HepG2 (cell line): Measurements from ENCODE around the gene UBAC2. TPM values are rescaled to one million over a fixed set of nuclear protein-coding genes. Genes with fewer than 3 reads are reported as not detected.

Experiments used
- ATAC-seq: fragments of 200-7000 bp; cut with Tn5 transposase; 3 replicates; pipeline ENCODE4 v1.9.1; 2020; ENCODE audit warnings: mild to moderate bottlenecking, moderate library complexity
- BruUV-seq: library from RNA; stranded (reverse); fragments of 400-500 nt; replicated peaks from 2 replicates; lab custom pipeline; 2021; lab: Mats Ljungman, UMichigan
- CTCF ChIA-PET: fragments of 300-600 bp; formaldehyde crosslinking; extraction: SDS; loops from one replicate; lab custom pipeline; 2021; ENCODE audit warnings: low total read pairs, inconsistent platforms, low intra/inter-chr PET ratio; lab: Yijun Ruan, JAX
- POLR2A ChIA-PET: fragments of 350-600 bp; sonication (Branson Sonifier 250); formaldehyde crosslinking; loops from one replicate; lab custom pipeline; 2020; ENCODE audit warnings: antibody characterized with exemption, inconsistent platforms; lab: Yijun Ruan, JAX
- DNase-seq: peaks from one replicate; pipeline ENCODE4 v3.0.0-alpha.2; 2015; ENCODE audit warnings: low spot score
- FAIRE-seq: peaks from 3 replicates; lab custom pipeline; 2011; peaks lifted over from hg19 to GRCh38; lab: Jason Lieb, UNC
- H2AFZ ChIP-seq: one replicate; pipeline ENCODE4 v1.6.1; 2011; ENCODE audit warnings: low read length, inconsistent platforms
- H3K27ac ChIP-seq: fragments of 300-600 bp; 3 replicates; pipeline ENCODE4 v1.8.0; 2011; ENCODE audit warnings: mixed run types, mild to moderate bottlenecking, mixed read lengths, low read length, inconsistent platforms; ENCODE audit not compliant: insufficient read depth; ENCODE audit errors: extremely low read length
- H3K27me3 ChIP-seq, 2 experiments: fragments of 200-600 bp in 1 of 2; 2 replicates in 1 of 2; 3 replicates in 1 of 2; pipeline versions ENCODE4 v1.6.0 to v1.8.0; 2011; ENCODE audit warnings: low read length in 2 of 2, mild to moderate bottlenecking in 2 of 2, moderate library complexity in 2 of 2, inconsistent platforms in 1 of 2; ENCODE audit not compliant: insufficient read depth in 2 of 2, control insufficient read depth in 1 of 2
- H3K36me3 ChIP-seq, 2 experiments: fragments of 200-600 bp in 1 of 2; replicated peaks in 1 of 2; 2 replicates in 1 of 2; 3 replicates in 1 of 2; pipeline versions ENCODE4 v1.5.1 to v1.8.0; 2011; ENCODE audit warnings: low read length in 2 of 2, inconsistent platforms in 1 of 2; ENCODE audit not compliant: insufficient read depth in 2 of 2, control insufficient read depth in 1 of 2
- H3K4me1 ChIP-seq: 2 replicates; pipeline ENCODE4 v1.5.1; 2012; ENCODE audit warnings: low read length, inconsistent platforms; ENCODE audit not compliant: insufficient read depth
- H3K4me2 ChIP-seq: 2 replicates; pipeline ENCODE4 v1.6.0; 2011; ENCODE audit warnings: low read depth, low read length, inconsistent platforms
- H3K4me3 ChIP-seq, 3 experiments: fragments of 200-600 bp in 1 of 3; sonication (generic), shearing (Covaris generic) in 1 of 3; replicated peaks in 1 of 3; 2 replicates each; pipeline ENCODE4 v1.5.1; 2011 to 2016; ENCODE audit warnings: low read length in 3 of 3, inconsistent platforms in 2 of 3, low read depth in 2 of 3, mild to moderate bottlenecking in 2 of 3, control low read depth in 1 of 3, mixed read lengths in 1 of 3; ENCODE audit not compliant: insufficient read depth in 1 of 3
- H3K79me2 ChIP-seq: one replicate; pipeline ENCODE4 v1.6.1; 2011; ENCODE audit warnings: low read length, inconsistent platforms; ENCODE audit not compliant: insufficient read depth
- H3K9ac ChIP-seq: 2 replicates; pipeline ENCODE4 v1.6.0; 2011; ENCODE audit warnings: mild to moderate bottlenecking, low read depth, low read length, inconsistent platforms; ENCODE audit not compliant: insufficient read depth
- H3K9me3 ChIP-seq: 2 replicates; pipeline ENCODE4 v1.5.1; 2012; ENCODE audit warnings: mild to moderate bottlenecking, low read length
- H4K20me1 ChIP-seq: 2 replicates; pipeline ENCODE4 v1.6.0; 2011; ENCODE audit warnings: inconsistent platforms, mild to moderate bottlenecking, low read length, moderate library complexity; ENCODE audit not compliant: insufficient read depth
- MTA3 ChIP-seq: sonication (generic); formaldehyde crosslinking; IDR thresholded peaks from 2 replicates; pipeline ENCODE4 v1.4.0; 2020; ENCODE audit warnings: missing genetic modification reagents
- NCOA2 ChIP-seq: sonication (generic); formaldehyde crosslinking; IDR thresholded peaks from 2 replicates; pipeline ENCODE4 v1.8.0; 2022; ENCODE audit warnings: inconsistent platforms
- NFKB2 ChIP-seq: sonication (generic); formaldehyde crosslinking; IDR thresholded peaks from 2 replicates; pipeline ENCODE4 v1.4.0; 2020; ENCODE audit warnings: missing genetic modification reagents, borderline replicate concordance
- PITX1 ChIP-seq: sonication (generic); formaldehyde crosslinking; IDR thresholded peaks from 2 replicates; pipeline ENCODE4 v1.5.1; 2020; ENCODE audit warnings: mild to moderate bottlenecking, missing genetic modification reagents
- REXO4 ChIP-seq: sonication (generic); formaldehyde crosslinking; IDR thresholded peaks from 2 replicates; pipeline ENCODE4 v1.8.0; 2022; ENCODE audit warnings: missing genetic modification reagents, mild to moderate bottlenecking, borderline replicate concordance
- RFXANK ChIP-seq: IDR thresholded peaks from 2 replicates; pipeline ENCODE4 v1.6.1; 2016
- THAP11 ChIP-seq: IDR thresholded peaks from 2 replicates; pipeline ENCODE4 v1.6.1; 2016; ENCODE audit warnings: missing biosample characterization, missing genetic modification reagents
- ZNF549 ChIP-seq: sonication (generic); formaldehyde crosslinking; IDR thresholded peaks from 2 replicates; pipeline ENCODE4 v1.5.0; 2020; ENCODE audit warnings: missing genetic modification reagents
- ZNF569 ChIP-seq: sonication (generic); formaldehyde crosslinking; IDR thresholded peaks from 2 replicates; pipeline ENCODE4 v1.5.0; 2020; ENCODE audit warnings: mild to moderate bottlenecking, missing genetic modification reagents, moderate library complexity, borderline replicate concordance
- ZNF766 ChIP-seq: sonication (generic); formaldehyde crosslinking; IDR thresholded peaks from 2 replicates; pipeline ENCODE4 v1.5.0; 2020; ENCODE audit warnings: missing genetic modification reagents, borderline replicate concordance
- WGBS: methylation state at CpG from one replicate; pipeline ENCODE4 v1.1.6; 2017; ENCODE audit warnings: low lambda C conversion rate; 5-methylcytosine and 5-hydroxymethylcytosine counted together
- in situ Hi-C: cut with HindIII; loops from 2 replicates; pipeline ENCODE4 v1.10.0; 2017; ENCODE audit warnings: low pct_unique_long_range_greater_than_20kb; ENCODE audit not compliant: extremely low pct_ligation_motif_present
- intact Hi-C: fragments of 100-400 bp; cut with micrococcal nuclease; formaldehyde crosslinking; loops from one replicate; pipeline ENCODE4 v1.10.0; 2022; ENCODE audit not compliant: unreplicated experiment
- polyA plus RNA-seq, 8 experiments: library from polyadenylated mRNA; depleted of rRNA in 3 of 8; stranded (reverse) in 7 of 8; unstranded in 1 of 8; fragments of >200 nt; fragmentation: Illumina TruSeq in 4 of 8; extraction: Trizol in 4 of 8; gene quantifications; 2 replicates each; pipeline versions ENCODE4 v1.2.1 to v1.2.3, GENCODE V29; 2011 to 2016; ENCODE audit warnings: low read depth in 4 of 8, missing spikeins in 1 of 8, mixed read lengths in 1 of 8; ENCODE audit not compliant: insufficient read depth in 1 of 8
- total RNA-seq, 5 experiments: library from RNA; depleted of rRNA; stranded (reverse); fragments of >200 nt; fragmentation: Illumina TruSeq; extraction: Trizol; gene quantifications; 2 replicates each; pipeline ENCODE4 v1.2.3, GENCODE V29; 2016; ENCODE audit warnings: low read depth in 1 of 5
- TF ChIP-seq, protein P1 (sequence below): sonication (generic); formaldehyde crosslinking; IDR thresholded peaks from 2 replicates; pipeline ENCODE4 v1.9.0; 2021; ENCODE audit warnings: missing genetic modification reagents, borderline replicate concordance
- TF ChIP-seq, protein P2 (sequence below): sonication (generic); formaldehyde crosslinking; IDR thresholded peaks from 2 replicates; pipeline ENCODE4 v1.9.0; 2022; ENCODE audit warnings: missing genetic modification reagents, mild to moderate bottlenecking, borderline replicate concordance
- TF ChIP-seq, protein P3 (sequence below), 2 experiments: fragments of 450-650 bp in 1 of 2; sonication (generic) in 1 of 2; formaldehyde crosslinking; IDR thresholded peaks; 2 replicates each; pipeline versions ENCODE4 v1.5.0 to v1.8.0; 2020 to 2022; ENCODE audit warnings: mild to moderate bottlenecking in 1 of 2, missing genetic modification reagents in 1 of 2
- TF ChIP-seq, protein P4 (sequence below): sonication (generic); formaldehyde crosslinking; IDR thresholded peaks from 2 replicates; pipeline ENCODE4 v1.5.0; 2020; ENCODE audit warnings: missing genetic modification reagents, mild to moderate bottlenecking, borderline replicate concordance
- TF ChIP-seq, protein P5 (sequence below): sonication (generic); formaldehyde crosslinking; IDR thresholded peaks from 2 replicates; pipeline ENCODE4 v1.5.0; 2020; ENCODE audit warnings: mild to moderate bottlenecking, missing genetic modification reagents, moderate library complexity

The UBAC2 gene
- total and polyA plus RNA-seq, 2 of the 13 experiments (the other 11 are each of a cell fraction or from before 2014, with no cell fraction given) = 61.3 to 80.8 TPM

DNA sequence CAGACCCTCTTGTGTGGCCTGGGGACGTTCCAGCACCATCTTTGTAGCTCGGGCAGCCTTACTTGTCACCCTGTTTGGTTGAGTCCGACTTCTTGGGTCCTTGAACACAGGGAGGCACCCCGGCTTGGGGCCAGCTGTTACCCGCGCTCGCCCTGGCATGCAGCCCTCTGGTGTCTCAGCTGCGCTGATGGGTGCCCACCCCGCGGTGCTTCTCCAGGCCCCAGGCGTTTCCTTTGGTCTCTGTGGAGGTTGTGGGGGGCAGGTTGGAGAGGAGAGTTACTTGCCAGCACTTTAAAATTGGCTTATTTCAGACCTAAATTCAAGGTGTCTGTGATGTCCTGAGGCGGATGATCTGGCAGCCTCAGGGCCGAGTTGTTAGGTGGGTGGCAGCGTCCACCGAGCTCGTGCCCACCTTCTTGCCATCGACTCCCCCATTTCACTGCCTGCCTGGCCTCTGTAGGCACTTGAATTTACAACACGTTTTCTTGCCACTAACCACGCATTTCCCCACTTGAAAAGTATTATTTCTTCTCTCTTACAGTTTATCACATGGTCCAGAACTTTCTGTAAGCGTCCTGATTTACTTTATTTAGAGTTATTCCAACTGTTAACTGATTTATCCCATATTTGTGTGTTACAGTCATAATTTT, 16.9 kb downstream of the UBAC2 start:
- no peak overlapping the region for H3K4me3 ChIP-seq
- in situ Hi-C loops (no loop called here), intact Hi-C loops (no loop called here)
- H3K27me3 ChIP-seq = no peaks in the 10 kb centered on the region
- H3K79me2 ChIP-seq = peaks cover 81% of the 10 kb centered on the region
- FAIRE-seq = no peak
- no peak overlapping the region for H3K4me2 ChIP-seq
- no peaks in the 10 kb centered on the region for H3K9me3 ChIP-seq
- 91% methylated on average over 15 of the region's 20 CpGs for WGBS
- BruUV-seq = no TSS peak
- ChIA-PET CTCF (no interaction called here), POLR2A (interaction anchor here (1.1 kb wide), 1 partner anchor 16 kb away, joined by 4 read pairs; no protein-coding TSS in a partner anchor)
- DNase-seq = no peak
- H3K4me1 ChIP-seq = no peaks in the 10 kb centered on the region
- ATAC-seq = no peak
- peaks cover 0 to 15% of the 10 kb centered on the region in 2 experiments; a peak in 3 of 5 replicates for H3K36me3 ChIP-seq
- peaks cover 3% of the 10 kb centered on the region for H4K20me1 ChIP-seq
- no peak overlapping the region for H3K9ac ChIP-seq
- no peak overlapping the region for H2AFZ ChIP-seq
- H3K27ac ChIP-seq = no peak overlapping the region
- TF ChIP-seq ZNF766 (CRISPR knock-in tag) (no peak), ZNF549 (CRISPR knock-in tag) (no peak), ZNF569 (CRISPR knock-in tag) (no peak), PITX1 (no peak), NFKB2 (no peak), THAP11 (CRISPR knock-in tag) (no peak), NCOA2 (CRISPR knock-in tag) (no peak), MTA3 (no peak), RFXANK (no peak), REXO4 (CRISPR knock-in tag) (no peak)
- TF ChIP-seq, protein P1, sequence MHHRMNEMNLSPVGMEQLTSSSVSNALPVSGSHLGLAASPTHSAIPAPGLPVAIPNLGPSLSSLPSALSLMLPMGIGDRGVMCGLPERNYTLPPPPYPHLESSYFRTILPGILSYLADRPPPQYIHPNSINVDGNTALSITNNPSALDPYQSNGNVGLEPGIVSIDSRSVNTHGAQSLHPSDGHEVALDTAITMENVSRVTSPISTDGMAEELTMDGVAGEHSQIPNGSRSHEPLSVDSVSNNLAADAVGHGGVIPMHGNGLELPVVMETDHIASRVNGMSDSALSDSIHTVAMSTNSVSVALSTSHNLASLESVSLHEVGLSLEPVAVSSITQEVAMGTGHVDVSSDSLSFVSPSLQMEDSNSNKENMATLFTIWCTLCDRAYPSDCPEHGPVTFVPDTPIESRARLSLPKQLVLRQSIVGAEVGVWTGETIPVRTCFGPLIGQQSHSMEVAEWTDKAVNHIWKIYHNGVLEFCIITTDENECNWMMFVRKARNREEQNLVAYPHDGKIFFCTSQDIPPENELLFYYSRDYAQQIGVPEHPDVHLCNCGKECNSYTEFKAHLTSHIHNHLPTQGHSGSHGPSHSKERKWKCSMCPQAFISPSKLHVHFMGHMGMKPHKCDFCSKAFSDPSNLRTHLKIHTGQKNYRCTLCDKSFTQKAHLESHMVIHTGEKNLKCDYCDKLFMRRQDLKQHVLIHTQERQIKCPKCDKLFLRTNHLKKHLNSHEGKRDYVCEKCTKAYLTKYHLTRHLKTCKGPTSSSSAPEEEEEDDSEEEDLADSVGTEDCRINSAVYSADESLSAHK = no peak
- TF ChIP-seq, protein P2, sequence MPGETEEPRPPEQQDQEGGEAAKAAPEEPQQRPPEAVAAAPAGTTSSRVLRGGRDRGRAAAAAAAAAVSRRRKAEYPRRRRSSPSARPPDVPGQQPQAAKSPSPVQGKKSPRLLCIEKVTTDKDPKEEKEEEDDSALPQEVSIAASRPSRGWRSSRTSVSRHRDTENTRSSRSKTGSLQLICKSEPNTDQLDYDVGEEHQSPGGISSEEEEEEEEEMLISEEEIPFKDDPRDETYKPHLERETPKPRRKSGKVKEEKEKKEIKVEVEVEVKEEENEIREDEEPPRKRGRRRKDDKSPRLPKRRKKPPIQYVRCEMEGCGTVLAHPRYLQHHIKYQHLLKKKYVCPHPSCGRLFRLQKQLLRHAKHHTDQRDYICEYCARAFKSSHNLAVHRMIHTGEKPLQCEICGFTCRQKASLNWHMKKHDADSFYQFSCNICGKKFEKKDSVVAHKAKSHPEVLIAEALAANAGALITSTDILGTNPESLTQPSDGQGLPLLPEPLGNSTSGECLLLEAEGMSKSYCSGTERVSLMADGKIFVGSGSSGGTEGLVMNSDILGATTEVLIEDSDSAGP (CRISPR knock-in tag) = no peak
- TF ChIP-seq, protein P3, sequence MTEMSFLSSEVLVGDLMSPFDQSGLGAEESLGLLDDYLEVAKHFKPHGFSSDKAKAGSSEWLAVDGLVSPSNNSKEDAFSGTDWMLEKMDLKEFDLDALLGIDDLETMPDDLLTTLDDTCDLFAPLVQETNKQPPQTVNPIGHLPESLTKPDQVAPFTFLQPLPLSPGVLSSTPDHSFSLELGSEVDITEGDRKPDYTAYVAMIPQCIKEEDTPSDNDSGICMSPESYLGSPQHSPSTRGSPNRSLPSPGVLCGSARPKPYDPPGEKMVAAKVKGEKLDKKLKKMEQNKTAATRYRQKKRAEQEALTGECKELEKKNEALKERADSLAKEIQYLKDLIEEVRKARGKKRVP (CRISPR knock-in tag; IDR thresholded peaks at IDR 0.05) = no peak
- TF ChIP-seq, protein P4, sequence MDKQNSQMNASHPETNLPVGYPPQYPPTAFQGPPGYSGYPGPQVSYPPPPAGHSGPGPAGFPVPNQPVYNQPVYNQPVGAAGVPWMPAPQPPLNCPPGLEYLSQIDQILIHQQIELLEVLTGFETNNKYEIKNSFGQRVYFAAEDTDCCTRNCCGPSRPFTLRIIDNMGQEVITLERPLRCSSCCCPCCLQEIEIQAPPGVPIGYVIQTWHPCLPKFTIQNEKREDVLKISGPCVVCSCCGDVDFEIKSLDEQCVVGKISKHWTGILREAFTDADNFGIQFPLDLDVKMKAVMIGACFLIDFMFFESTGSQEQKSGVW (CRISPR knock-in tag) = no peak
- TF ChIP-seq, protein P5, sequence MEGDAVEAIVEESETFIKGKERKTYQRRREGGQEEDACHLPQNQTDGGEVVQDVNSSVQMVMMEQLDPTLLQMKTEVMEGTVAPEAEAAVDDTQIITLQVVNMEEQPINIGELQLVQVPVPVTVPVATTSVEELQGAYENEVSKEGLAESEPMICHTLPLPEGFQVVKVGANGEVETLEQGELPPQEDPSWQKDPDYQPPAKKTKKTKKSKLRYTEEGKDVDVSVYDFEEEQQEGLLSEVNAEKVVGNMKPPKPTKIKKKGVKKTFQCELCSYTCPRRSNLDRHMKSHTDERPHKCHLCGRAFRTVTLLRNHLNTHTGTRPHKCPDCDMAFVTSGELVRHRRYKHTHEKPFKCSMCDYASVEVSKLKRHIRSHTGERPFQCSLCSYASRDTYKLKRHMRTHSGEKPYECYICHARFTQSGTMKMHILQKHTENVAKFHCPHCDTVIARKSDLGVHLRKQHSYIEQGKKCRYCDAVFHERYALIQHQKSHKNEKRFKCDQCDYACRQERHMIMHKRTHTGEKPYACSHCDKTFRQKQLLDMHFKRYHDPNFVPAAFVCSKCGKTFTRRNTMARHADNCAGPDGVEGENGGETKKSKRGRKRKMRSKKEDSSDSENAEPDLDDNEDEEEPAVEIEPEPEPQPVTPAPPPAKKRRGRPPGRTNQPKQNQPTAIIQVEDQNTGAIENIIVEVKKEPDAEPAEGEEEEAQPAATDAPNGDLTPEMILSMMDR (CRISPR knock-in tag) = no peak
